Medulla oblongata (tissue), 1 donor: ENCODE measurements around the gene TMEM184A.
"Not testable (repeated sequence)": the region's sequence is repeated elsewhere in the genome, so short reads cannot be mapped to it uniquely, and the experiment has no call there.

Experiments used
- DNase-seq: peaks from one replicate; pipeline ENCODE4 v3.0.0-alpha.2; 2015; ENCODE audit errors: extremely low spot score

The TMEM184A gene

DNA sequence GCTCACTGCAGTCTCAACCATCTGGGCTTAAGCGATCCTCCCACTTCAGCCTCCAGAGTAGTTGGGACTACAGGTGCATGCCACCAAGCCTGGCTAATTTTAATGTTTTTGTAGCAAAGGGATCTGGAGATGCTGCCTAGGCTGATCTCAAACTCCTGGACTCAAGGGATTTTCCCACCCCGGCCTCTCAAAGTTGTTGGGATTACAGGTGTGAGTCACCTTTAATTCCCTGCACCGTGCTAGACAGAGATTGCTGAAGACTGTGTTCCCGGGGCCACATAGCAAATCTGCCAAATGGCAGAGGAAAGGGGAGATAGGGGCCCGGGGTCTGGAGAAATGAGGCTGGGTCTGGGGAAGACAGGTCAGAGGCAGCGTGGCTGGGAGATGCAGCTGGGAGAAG is 34.5 kb upstream of the TMEM184A start:
- DNase-seq, result no peak

DNA sequence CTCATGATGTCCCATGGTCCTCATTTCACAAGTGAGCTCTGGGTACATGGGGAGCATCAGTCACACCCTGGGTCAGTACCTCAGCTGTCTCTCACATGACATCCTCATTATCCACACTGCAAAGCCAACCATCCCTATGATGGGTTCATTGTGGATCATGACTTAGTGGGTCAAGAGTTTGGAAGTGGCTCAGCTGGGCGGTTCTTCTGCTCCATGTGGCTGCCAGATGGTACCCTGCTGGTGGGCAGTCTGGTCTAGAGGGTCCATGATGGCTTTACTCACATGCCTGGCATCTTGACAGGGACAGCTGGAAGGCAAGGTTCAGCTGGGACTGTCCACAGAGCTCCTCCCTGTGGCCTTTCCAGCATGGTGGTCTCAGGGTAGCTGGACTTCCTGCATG is 33.0 kb upstream of the TMEM184A start:
- DNase-seq, result no peak

DNA sequence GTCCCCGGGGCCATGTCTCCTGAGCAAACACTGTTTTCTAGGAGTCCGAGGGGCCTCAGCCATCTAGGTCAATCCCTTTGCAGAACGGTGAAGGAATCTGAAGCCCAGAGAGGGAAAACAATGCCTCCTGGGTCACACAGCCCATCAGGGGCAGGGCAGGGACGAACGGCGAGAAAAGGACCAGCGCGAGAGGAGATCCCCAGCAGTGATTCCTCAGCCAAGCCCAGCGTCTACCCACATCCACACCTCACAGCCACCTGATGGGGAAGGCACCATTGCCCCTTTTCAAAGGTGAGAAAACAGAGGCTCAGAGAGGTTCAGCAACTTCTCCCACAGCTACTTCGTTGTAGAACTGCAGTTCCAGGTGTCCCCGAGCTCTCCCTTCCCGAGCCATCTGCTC is 31.7 kb upstream of the TMEM184A start:
- DNase-seq, result no peak

DNA sequence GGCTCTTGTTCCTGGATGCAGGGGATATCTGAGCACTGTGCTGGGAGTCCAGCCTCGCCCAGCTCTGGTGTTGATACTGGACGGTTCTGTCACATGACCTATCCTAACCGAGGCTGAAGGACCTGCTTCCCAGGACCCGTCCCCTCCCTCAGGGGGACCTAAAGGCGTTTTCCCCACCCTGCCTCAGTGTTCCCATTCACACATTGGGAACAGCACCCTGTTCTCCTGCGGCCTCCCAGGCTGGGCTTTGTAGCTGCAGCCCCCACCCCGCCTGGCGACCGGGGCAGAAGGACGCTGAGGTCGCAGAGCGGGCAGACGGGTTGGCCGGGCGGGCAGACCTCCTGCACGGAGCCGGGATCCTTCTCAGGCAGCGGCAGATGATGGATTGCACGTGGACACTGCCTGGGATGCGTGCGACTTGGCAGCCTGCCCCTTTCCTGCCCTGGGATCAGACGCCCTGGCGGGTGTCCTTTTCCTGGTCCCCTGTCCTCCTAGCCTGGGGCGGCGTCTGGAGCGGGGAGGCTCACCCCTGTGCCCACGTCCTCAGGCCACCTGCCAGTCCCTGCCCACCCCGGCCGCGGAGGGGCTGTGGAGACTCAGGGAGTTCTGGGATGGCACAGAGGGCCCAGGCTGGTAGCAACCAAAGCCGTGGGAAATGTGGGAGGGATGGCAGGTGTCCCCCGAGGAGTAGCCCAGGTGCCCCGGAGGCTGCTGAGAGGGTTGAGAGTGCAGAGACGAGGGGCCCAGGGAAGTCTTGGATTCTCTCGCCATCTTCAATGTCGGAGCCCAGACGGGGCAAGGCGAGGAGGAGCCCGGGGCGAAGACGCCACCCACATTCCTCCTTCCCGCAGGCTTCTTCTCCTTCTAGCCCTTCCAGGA is 31.1 kb upstream of the TMEM184A start:
- no peak for DNase-seq

DNA sequence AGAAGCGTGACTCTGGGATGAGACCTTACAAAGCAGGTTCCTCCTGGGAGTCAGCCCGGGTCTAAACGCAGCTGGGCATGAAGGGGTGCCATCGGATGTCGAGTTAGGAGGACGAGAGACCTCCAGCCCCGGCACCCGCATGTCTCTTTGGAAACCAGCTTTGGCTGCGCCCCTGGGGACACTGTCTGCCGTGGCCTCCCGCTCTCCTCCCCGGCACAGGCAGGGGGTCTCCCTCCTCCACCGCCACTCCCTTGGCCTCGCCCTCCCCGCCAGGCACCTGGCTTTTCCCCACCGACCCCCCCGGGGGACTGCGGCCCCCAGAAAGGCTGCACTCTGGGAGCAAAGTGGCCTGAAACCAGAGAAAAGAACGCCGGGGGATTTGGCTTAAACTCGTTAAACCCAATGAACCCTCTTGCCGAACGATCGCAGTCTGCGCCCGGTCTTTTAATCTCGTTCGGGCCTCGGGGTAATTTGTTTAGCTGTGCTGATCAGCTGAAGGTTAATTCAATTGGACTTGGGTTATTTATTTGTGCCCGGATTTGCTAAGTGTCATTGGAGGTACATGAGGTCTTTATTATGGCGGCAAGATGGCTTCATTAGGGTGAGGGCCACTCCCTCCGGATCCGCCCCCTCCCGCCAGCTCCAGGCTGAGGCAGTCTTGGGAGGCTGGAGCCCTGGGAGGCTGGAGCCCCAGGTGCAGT is 30.3 kb upstream of the TMEM184A start:
- DNase-seq, result no peak

DNA sequence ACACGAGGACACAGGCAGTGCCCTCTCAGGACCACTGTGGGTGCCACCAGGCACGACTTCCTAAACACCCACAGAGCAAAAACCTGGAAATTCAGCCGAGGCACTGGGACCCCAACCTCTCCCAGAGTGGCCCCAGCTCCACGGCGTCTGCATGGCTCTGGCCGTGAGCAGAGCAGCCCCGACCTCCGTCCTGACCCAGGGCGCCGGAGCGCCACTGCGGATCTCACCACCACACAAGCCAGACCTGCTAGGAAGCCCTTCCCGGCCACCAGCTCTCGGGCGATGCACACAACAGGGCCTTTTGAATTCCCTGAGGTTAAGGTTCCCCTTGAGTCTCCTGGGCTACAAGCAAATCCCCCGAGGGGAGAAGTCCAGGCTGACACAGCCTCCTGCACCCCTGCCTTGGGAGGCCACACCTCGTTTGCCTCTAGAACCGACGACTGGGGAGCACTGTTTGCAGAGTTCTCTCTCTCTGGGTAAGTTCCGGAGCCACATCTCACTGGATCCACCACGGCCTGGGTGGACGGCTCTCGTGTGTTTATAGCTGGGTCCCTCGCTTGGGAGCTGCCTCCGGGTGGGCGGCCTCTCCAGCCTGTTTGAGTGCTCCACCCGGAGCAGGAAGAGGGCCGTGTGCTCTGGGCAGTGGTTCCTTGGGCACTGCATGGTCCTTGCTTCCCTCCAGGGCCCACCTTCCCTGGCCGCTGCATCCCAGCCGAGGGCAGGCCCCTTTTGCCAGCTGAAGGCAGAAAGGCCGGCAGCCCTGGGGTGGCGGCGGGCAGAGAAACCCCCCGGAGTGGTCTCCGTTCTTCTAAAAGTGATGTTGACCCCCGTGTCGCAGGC is 29.4 kb upstream of the TMEM184A start:
- no peak for DNase-seq

DNA sequence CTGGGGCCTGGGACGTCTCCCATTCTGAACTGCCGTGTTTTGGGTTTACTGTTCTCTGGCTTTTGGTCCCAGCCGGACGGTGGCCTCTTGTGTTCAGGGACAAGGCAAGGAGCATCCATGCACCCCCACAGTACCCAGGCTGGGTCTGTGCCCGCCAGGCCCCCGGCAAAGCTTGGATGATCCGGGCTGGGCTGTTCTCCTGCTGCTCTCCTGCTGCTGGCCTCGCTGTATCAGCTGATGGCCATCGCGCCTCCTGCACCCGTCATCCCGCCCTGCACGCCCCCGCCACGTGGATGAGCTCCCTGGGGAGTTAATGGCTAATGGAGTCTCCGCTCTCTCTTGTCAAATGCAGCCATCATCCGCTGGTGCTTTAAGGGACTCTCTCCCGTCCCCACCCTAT is 28.7 kb upstream of the TMEM184A start:
- DNase-seq, result no peak

DNA sequence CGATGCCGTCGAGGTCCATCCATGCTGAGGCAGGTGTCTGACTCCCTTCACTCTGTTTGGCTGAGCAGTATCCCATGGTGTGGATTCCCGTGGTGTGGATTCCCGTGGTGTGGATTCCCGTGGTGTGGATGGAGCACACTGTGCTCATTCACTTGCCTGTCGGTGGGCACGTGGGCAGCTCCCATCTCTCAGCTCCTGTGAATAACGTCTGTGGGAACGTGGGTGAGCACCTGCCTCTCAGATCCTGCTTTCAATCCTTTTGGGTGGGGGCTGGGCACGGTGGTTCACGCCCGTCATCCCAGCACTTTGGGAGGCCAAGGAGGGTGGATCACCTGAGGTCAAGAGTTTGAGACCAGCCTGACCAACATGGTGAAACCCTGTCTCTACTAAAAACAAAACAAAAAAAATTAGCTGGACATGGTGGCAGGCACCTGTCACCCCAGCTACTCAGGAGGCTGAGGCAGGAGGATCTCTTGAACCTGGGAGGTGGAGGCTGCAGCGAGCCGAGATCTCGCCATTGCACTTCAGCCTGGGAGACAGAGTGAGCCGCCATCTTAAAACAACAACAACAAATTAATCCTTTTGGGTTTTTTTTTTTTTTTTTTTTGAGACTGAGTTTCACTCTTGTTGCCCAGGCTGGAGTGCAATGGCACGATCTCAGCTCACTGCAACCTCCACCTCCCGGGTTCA is 27.4 kb upstream of the TMEM184A start:
- not testable (repeated sequence) for DNase-seq

DNA sequence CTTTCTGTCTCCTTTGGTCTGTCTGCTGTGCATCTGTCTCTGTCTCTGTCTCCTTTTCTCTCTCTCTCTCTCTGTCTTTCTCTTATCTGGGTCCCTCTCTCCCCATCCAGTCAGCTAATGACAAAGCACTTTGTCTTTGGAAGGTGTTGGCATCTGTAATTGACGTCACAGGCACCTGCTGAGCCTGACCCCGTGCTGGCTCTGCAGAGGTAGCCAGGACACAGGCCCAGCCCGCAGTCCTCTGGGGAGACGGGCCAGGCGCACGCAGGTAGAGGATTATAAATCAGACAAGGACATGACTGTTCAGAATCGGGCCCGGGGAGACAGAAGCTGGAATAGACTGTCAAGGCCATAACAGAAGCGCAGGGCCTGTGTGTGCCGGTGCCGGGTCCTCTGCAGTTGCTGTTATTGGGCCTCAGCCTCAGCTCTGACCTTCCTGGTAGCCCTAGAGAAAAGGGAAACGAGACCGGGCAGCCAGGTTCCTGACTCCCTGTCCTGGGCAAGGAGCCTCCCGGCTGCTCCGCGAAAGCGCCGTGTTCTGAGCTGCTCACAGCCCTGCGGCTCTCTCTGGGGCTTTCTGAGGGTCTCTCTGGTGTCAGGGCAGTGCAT is 24.5 kb upstream of the TMEM184A start:
- DNase-seq, result no peak

DNA sequence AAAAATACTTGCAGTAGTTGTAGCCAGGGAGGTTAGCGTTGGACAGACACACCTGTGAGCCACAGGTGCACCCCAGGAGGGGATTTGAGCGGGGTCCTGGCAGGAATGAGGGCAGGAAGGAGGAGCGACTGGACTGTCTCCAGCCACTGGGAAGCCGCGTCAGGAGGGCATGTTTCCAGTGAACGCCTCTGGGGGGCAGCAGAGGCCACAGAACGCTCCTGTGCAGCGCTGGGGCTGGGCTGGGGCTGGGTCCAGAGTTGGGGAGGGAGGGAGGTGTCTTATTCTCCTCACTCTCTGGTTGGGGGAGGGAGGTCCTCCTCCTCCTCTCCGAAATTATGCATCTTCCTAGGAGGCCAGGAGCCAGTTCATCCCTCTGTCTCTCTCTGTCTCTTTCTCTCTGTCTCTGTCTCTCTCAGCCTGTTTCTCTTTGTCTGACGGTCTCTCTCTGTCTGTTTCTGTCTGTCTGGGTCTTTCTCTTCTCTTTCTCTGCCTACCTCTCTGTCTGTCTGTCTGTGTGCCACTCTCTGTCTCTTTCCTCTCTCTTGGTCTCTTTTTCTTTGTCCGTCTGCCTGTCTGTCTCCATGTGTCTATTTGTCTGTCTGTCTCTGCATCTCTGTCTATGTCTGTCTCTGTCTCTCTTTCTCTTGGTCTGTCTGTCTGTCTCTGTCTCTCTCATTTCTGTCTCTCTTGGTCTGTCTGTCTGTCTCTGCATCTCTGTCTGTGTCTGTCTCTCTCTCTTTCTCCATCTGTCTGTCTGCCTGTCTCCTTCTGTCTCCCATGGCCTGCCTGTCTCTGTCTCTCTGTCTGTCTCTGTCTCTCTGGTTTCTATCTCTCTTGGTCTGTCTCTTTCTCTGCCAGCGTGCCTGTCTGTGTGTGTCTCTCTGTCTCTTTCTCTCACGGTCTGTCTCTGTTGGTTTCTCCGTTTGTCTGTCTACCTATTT is 23.7 kb upstream of the TMEM184A start:
- peak; percentile 69 for DNase-seq

DNA sequence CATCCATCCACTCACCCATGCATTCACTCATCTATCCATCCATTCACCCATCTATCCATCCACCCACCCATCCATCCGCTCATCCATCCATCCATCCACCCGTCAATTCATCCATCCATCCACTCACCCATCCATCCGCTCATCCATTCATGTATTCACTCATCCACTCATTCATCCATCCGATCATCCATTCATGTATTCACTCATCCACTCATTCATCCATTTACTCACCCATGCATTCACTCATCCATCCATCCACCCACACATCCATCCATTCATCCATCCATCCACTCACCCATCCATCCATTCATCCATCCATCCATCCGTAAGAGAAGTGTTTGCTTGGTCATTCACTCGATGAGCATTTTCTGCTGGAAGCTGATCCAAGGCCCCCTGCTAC is 22.5 kb upstream of the TMEM184A start:
- no peak for DNase-seq

DNA sequence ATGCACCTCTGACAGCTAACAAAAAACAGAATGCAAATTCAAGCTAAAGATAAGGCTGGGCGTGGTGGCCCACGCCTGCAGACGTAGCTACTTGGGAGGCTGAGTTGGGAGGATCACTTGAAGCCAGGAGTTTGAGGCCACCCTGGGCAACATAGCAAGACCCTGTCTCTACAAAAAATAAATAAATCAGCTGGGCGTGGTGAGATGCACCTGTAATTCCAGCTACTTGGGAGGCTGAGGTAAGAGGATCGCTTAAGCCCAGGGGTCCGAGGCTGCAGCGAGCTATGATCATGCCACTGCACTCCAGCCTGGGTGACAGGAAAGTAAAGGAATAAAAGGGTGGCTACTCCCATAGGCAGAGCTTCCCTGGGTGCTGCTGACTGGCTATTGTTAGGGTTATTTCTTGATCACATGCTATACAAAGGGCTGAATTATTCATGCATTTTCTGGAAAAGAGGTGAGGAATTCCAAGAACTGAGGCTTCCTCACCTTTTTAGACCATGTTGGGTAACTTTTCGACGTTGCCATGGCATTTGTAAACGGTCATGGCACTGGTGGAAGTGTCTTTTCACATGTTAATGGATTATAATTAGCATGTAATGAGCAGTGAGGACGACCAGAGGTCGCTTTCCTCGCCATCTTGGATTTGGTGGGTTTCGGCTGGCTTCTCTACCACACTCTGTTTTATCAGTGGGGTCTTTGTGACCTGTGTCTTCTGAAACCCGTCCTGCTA is 20.7 kb upstream of the TMEM184A start:
- DNase-seq, result no peak

DNA sequence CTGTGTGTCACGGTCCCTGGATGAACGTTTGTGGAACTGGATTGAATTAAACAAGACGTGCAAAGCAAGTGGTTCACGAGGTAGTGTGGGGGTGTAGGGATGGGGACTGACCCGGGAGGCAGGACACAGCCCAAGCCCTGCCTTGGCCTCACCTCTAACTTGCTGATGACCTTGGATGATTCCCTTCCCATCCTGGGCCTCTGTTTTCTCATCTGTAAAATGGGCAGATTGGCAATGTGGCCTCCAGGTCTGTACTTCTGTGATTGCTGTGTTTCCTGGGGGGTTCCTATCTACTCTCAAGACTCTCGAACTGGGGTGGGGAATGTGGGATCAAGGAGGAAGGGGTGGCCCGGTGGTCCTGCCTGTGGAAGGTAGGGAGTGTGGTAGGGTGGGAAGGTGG is 19.8 kb upstream of the TMEM184A start:
- DNase-seq, result no peak

DNA sequence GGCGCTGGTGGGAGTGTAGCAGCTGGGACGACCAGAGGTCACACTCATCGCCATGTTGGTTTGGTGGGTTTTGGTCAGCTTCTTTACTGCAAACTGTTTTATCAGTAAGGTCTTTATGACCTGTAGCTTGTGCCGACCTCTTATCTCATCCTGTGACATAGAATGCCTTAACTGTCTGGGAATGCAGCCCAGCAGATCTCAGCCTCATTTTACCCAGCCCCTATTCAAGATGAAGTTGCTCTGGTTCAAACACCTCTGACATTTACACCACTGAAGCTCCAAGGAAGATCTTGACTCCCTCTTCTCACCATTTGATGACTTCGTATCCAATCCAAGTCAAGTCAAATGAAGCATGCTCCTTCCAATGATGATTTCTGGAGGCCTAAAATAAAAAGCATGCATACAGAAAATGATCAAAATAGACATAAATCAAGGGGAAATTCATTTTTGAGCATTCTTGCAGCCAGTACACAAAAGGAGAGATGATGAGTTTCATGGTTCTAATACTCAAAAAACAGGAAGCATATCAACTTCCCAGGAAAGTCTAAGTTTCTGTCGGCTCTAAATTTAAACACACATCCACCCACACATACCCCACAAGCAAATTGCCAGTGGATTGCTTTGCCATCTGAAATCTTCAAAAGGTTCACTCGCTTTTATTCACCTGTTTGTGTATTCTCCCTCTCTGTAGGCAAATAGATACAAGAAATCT is 16.3 kb upstream of the TMEM184A start:
- DNase-seq, result no peak

DNA sequence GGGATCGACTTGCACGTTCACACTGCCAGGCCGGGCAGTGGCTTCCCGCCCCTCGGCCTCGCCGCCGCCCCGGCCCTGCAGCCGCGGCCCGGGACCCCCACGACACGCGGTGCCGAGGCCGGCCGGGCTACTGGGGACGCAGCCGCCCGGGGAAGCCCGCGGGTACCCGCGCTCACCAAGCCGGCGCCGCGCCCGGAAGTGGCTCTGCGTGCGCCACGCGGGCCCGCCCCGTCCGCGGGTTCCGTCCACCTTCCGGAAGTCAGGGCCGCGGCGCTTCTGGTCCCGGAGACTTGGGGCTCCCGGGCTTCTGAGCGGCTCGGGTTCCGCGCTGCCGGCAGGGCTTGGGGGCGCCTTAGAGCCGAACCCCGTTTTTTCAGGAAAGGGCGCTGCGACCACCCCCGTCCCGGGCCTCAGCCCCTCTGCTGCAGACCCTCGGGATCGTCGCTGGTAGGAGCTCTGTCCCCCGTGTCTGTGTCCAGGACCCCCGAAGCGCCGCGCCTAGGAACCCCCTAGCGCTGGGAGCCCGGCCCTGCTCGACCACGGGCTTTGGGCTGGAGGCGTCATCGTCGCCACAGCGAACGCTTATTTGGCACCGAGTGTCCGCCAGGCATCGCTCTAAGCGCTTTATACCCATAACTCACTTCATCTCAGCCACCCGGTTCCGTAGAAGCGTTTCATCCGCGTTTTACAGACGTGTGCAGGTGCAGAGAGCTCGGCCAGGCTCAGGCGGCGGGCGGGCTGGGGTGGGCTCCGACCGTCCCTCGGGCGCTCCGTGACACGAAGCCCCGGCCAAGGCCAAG is 14.0 kb upstream of the TMEM184A start, which contains the start of gene PSMG3:
TSS of gene PSMG3 (minus strand) at position 200 of the 800 bp plus-strand sequence. CDS start 693 bp downstream, outside the sequence.
- DNase-seq, result peak; percentile 93

DNA sequence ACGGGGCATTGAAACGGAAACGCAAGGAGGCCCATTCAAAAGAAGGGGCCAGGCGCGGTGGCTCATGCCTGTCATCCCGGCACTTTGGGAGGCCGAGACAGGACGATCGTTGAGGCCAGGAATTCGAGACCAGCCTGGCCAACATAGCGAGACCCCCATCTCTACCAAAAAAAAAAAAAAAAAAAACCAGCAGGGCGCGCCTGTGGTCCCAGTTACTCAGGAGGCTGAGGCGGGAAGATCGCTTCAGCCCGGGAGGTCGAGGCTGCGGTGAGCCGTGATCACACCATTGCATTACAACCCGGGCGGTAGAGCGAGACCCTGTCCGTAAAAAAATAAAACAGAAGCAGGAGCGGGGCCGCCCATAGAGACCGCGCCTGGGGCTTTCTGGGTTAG is 13.4 kb upstream of the TMEM184A start:
- DNase-seq, result no peak

DNA sequence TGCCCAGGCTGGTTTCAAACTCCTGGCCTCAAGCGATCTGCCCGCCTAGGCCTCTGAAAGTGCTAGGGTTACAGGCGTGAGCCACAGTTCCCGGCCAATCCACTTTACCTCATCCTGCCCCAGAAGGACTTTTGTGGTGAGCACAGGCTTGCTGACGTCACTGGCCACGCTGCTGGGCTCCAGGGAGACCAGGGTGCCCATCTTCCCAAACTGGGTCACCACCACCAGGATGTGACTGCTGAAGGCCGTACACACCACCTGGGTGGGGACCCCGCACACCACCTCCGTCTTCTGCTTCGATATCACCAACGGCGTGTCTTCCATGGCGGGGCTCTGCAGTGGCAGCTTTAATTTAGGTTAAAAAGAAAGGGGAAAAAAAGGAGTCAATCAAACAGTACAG is 13.0 kb upstream of the TMEM184A start:
- DNase-seq, result no peak
